ENCODE data around the gene ZFYVE21. TPM values are rescaled to one million over a fixed set of nuclear protein-coding genes. Genes with fewer than 3 reads are reported as not detected.

Gene ZFYVE21
- 10 to 100 TPM; 54.1 to 69.0 (median 65.9) TPM for polyA plus RNA-seq (ENCODE audit: insufficient read depth in 1 of 5, insufficient read length in 5 of 5, low replicate concordance in 1 of 5)
- long read RNA-seq, donor 1, transcript ZFYVE21-202 (7 exons, 1,383 nt), result major isoform, 46 of 50 reads
- long read RNA-seq, donor 1, partial matches to known transcripts, result 0 of 50 reads
- long read RNA-seq, donor 1, other reads (novel, unspliced or antisense), result 0 of 50 reads
- long read RNA-seq, donor 2, transcript ZFYVE21-202 (7 exons, 1,383 nt), result major isoform, 20 of 25 reads
- long read RNA-seq, donor 2, partial matches to known transcripts, result 0 of 25 reads
- long read RNA-seq, donor 2, other reads (novel, unspliced or antisense), result 0 of 25 reads
- long read RNA-seq, donor 3, transcript ZFYVE21-202 (7 exons, 1,383 nt), result major isoform, 22 of 57 reads
- long read RNA-seq, donor 3, partial matches to known transcripts, result 27 of 57 reads
- long read RNA-seq, donor 3, other reads (novel, unspliced or antisense), result 0 of 57 reads
- long read RNA-seq, donor 4, transcript ZFYVE21-202 (7 exons, 1,383 nt), result major isoform, 22 of 40 reads
- long read RNA-seq, donor 4, partial matches to known transcripts, result 15 of 40 reads
- long read RNA-seq, donor 4, other reads (novel, unspliced or antisense), result 0 of 40 reads
- long read RNA-seq, donor 5, transcript ZFYVE21-202 (7 exons, 1,383 nt), result major isoform, 42 of 53 reads
- long read RNA-seq, donor 5, partial matches to known transcripts, result 5 of 53 reads
- long read RNA-seq, donor 5, other reads (novel, unspliced or antisense), result 0 of 53 reads
- long read RNA-seq, donor 6, transcript ZFYVE21-202 (7 exons, 1,383 nt), result major isoform, 50 of 58 reads
- long read RNA-seq, donor 6, partial matches to known transcripts, result 0 of 58 reads
- long read RNA-seq, donor 6, other reads (novel, unspliced or antisense), result 0 of 58 reads
- long read RNA-seq, donor 7, transcript ZFYVE21-202 (7 exons, 1,383 nt), result major isoform, 41 of 50 reads
- long read RNA-seq, donor 7, partial matches to known transcripts, result 0 of 50 reads
- long read RNA-seq, donor 7, other reads (novel, unspliced or antisense), result 0 of 50 reads
- long read RNA-seq, donor 8, transcript ZFYVE21-202 (7 exons, 1,383 nt), result major isoform, 17 of 17 reads
- long read RNA-seq, donor 8, partial matches to known transcripts, result 0 of 17 reads
- long read RNA-seq, donor 8, other reads (novel, unspliced or antisense), result 0 of 17 reads

DNA sequence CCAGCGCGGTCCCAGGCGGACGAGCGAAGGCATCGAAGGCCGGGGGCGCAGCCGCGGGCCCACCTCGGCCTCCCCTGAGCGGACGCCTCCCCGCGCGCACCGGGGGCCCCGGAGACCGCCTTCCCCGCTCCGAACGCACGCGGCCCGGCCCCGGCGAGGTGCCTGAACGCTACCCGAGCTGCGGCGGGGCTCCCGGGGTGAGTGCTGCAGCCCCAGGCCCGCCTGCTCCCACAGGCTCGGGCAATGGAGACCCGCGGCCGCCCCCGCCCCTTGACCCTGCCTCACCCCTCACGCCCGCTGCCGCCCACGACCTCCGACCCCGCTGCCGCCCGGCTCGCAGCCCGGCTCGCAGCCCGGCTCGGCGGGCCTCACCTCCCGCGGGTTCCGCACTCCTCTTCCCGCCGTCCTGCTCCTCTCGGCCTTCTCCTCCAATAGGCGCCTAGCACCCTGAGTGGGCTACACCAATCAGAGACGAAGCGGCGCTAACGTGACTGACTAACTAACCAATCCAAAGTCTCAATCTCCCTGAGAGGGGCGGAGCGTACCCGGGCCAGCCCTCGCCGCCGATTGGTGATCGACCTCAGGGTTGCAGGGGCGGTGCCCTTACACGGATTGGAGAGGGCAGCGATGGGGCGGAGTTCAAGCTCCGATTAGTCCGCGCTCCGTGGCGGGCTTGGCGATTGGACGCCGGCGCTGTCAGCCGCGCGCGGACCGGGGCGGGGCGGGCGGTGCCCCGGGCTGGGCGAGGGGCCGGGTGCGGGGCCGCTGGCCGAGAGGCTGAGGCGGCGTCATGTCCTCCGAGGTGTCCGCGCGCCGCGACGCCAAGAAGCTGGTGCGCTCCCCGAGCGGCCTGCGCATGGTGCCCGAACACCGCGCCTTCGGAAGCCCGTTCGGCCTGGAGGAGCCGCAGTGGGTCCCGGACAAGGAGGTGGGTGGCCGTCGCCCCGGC lies at the start of gene ZFYVE21, which contains the start of gene XRCC3:
TSS of gene ZFYVE21 (plus strand) at position 759 of the 949 bp plus-strand sequence. CDS start at position 791, 32 bp downstream.
TSS of gene XRCC3 (minus strand) at position 400 of the 949 bp plus-strand sequence. CDS start 4,364 bp downstream, outside the sequence.
- DNase-seq, result peak; percentile 99

DNA sequence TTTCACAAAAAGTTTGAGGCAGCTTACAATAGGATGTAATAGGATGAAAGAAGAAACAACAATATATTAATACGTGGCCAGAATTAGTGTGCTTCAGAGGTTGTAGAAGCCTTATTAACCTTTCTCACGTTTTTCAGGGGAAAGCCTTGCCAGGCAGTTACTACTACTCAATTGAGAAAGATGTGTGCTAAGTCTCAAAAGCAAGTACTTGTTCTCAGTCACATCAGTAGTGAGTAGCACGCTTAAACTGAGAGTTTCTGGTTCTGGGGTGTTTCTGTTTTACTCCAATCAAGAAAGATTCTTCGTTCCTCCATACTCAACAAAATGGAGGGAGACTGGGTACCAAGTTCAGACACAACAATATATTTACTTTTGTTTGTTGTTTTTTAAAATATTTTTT lies 47.9 kb upstream of the ZFYVE21 start:
- DNase-seq, result no peak

DNA sequence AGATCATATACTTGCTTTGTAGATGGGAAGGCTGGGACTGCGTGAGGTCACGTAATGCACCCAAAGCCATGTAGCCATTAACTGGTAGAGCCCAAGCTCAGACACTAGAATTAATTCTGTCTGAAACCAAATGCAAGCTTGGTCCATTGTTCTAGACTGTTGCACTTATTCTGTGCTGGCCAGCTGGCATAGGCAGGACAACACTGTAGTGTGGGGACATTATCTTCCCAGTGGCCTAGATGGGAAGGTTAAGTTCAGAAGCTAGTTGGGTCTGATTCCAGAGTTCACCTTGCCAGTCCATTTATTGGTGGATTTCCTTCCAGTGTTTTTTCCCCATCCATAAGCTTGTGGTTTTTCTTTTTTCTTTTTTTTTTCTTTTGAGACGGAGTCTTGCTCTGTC lies 47.5 kb upstream of the ZFYVE21 start:
- no peak for DNase-seq

DNA sequence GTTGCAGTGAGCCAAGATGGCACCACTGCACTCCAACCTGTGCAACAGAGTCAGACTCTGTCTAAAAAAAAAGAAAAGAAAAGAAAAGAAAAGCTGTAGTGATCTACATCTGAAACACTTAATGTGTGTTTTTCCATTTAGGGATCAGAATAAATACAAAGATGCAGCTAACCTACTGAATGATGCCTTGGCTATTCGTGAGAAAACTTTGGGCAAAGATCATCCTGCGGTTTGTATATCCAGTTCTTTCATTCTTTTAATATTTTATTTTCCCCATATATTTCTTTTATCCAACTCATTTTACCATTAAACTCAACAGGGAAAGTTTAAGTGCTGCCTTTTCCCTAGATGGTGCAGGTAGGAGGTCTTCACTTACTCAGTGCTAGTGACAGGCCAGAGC lies 46.2 kb upstream of the ZFYVE21 start:
- no peak for DNase-seq

DNA sequence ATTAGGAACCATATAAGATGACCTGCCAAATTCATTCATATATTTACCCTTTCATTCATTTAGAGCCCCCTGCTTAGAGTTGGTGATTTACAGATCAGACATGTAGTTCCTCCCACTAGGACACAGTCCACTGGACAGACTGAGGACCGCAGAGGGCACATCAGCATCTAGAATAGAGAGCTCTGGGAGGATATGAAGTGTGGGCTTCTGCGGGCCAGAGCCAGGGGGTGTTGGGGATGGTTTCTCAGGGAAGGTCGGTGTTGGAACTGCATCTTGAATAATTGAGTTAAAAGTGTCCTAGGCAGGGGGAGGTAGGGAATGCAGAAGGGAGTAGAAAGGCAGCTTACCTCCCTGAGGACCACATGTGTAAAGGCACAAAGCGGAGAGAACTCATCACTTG lies 43.7 kb upstream of the ZFYVE21 start:
- DNase-seq, result no peak

DNA sequence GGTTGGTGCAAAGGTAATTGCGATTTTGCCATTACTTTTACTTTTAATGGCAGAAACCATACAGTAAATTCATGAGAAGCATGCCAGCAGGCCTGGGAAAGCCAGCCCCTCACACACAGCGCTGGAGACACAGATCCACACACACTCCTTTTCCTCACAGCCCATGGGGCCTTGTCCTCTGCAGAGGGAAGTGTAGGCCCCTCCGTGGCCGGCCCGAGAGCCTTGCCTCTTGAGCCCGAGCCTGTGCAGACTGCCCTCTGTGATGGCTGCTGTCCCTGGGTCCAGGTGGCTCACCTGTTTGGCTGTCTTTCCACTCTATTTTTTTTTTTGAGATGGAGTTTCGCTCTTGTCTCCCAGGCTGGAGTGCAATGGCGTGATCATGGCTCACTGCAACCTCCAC lies 39.7 kb upstream of the ZFYVE21 start:
- DNase-seq, result no peak

DNA sequence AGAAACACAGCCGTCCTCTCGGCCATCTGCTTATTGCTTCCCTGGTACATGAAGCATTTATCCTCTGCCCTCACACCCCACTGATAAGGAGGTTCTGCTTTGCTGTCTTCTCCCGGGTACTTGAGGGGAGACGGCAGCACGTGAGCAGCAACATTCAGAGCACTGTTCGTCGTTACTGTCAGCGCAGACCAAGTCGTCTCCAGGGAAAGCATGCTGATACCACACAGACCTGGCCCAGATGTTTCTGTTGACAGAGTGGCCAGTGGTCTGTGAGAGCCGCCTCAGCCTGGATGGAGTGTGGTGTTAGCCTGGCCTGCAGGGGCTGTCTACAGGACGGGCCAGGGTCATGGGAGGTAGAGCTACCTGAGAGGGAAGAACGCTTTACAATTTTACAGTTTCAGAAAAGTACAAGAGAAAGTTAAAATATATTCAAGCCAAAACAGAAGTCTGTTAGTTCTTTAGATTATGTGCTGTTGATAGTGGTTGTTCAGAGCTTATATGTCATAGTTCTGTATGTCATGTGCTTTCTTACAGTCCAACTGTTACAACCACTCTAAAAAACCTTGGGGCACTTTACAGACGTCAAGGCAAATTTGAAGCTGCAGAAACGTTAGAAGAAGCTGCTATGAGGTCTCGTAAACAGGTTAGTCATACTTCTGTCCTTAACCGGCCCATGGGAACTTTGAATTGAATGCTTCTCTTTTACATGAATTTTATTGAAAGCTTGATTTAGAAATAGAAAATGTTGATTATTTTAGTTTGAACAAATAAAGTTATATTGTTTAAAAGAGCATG lies 38.5 kb upstream of the ZFYVE21 start:
- DNase-seq, result no peak

DNA sequence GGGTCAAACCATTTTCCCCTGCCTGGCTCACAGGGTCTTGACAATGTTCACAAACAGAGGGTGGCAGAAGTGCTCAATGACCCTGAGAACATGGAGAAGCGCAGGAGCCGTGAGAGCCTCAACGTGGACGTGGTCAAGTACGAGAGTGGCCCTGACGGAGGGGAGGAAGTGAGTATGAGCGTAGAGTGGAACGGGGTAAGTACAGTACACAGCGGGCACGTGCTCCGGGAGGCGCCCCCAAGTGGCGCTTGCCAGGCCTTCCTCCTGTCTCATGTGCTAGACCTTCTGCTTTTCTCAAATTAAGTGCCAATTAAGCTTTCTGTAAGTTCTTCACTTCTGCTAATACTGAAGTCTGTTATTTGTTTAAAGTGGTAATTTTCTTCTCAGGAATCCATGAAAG lies 36.3 kb upstream of the ZFYVE21 start:
- DNase-seq, result no peak

DNA sequence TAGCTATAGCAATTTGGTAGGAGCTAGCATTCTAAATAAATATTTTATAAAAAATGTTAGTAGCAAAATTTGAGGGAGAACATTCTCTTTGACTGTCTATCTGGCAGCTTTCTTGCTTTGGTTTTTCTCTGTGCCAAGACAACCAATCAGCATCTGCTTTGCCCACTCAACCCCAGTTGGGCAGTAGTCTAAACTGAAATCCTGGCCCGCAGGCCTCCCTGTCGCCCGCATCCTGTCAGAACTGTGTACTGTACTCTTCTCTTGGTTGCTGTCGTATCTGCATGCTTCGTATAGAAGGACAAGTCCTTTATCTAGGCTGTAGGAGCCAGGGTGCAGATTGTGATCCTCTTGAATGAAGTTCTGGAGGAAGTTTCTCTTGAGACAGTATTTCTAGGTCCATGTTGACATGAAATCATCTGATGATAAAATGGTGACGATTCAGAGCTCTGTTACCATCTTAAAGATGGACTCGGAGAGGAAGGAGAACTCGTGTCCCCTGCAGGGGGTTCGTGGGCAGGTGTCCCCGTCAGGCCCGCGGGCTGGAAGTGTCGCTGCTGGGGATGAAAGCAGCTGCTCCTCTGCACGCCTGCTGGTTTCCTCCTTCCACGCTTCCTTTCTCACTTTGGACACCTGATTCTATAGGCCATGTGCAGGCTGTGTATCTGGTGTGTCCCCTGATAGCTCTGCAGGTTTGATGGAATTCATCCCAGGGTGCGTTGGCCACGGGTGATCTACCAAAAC lies 34.9 kb upstream of the ZFYVE21 start:
- DNase-seq, result no peak

DNA sequence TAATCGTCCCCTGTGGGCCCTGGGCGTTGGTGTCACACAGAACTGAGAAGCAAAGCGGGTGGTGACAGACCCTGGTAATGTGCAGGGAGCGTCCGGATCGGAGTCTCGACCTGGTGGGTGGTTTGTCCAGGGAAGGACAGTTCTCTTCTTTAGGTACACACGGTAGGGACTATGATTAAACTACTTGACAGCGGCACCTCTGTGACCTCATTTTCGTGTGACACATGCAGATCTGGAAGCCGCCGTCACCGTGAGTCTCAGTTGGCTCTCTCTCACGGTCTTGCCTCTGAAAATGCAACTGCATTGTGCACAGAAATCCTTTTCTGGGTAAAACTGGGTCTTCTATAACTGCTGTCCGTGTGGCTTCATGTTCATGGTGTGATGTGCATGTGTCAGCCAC lies 32.5 kb upstream of the ZFYVE21 start:
- DNase-seq, result no peak

DNA sequence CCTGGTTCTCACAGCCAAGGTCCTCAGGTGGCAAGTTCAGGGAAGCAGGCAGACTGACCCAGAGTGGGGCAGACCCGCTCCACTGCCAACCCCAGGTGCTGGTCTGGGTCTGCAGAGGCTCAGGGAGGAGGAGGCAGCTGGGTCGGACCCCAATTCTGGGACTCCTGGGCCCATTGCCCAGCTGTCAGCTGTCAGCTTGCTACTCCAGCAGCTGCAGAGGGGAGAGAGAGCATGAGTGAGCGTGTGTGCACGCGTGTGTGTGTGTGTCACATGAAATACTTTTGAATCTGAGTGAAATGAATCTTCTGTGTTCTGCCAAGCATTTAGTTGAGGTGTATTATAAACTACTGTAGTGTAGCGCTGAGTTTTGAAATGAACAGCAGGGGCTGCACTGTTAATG lies 31.1 kb upstream of the ZFYVE21 start:
- no peak for DNase-seq

DNA sequence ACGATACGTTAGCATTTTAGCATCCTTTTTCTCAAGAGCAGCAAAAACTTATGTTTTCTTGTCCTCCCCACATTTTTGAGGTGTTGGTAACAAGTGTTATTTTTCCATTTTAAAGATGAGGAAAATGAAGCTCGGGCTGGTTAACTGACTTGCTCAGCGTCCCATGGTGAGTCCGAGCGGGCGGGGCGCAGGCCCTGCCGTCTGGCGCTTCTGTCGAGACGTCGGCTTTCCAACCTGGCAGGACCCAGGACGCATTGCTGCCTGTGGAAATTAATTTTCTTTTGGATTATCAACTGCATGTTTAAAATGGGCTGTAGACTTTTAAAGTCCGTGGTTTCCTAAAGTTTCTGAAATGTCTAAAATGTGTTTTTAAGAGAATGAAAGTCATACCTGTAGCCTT lies 30.7 kb upstream of the ZFYVE21 start:
- no peak for DNase-seq

DNA sequence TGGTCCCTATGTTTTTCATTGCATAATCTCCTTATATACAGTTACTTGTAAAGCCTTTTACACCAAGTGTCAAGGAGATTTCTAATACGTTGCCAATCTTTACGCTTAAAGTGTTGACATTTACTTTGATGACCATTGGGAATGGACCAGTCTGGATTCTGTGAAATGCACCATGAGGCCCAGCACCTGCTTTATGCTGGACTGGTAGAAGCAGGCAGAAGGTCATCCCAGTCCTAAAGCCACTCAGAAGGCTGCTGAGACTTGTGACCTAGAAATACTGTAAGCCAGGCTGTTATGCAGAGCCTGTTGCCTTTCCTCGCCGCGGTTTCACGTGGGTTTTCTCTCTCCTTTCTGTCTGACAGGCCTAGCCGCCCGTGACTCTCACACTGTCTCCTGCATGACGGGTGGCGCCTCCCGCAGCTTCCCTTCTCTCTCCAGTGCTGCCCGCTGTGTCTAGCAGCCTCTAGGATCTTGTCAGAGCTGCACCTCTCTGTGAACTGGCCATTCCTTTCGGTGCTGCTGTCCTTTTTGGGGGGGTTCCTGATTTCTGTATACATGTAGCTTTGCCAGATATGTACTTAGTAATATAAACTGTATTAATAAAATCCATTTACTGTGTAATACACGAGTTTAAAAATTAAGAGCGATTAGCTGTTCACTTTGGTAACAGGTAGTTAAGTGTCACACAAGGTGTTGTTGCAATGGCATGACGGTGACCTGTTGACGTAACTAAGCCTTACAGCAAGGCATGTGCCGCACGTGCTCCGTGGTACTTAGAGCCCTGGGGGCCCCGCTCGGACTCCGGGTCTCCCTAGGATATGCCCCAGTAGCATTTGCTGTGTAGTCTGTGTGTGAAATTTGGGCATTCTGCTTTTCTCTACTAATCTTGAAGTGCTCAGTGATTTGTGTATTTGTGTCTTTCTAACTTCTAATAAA lies 30.1 kb upstream of the ZFYVE21 start:
- no peak for DNase-seq

DNA sequence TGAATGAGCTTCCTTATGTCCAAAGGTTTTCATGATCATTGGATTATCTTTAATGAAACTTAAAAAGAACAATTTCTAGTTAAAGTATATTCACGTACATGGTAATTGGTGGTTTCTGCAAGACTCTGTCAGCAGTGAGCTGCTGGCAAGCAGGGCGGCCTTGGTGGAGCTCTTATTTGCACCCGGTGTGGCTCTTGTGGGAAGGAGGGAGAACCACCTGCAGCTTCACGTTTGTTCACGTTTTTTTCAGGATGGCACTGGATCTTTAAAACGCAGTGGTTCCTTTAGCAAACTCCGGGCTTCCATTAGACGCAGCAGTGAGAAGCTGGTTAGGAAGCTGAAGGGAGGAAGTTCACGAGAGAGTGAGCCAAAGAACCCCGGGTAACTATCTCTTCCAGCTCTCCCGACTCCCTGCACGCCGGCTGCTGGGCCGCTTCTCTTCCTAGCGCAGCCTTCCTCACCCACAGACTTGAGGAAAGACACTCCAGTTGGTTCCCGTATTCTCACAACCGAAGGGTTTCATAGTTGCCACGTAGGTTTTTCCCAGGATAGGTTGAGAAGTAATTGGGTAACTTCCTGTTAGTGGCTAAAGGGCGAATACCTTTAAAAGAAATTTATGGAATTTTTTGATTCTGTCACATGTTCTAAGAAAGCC lies 28.7 kb upstream of the ZFYVE21 start:
- no peak for DNase-seq

DNA sequence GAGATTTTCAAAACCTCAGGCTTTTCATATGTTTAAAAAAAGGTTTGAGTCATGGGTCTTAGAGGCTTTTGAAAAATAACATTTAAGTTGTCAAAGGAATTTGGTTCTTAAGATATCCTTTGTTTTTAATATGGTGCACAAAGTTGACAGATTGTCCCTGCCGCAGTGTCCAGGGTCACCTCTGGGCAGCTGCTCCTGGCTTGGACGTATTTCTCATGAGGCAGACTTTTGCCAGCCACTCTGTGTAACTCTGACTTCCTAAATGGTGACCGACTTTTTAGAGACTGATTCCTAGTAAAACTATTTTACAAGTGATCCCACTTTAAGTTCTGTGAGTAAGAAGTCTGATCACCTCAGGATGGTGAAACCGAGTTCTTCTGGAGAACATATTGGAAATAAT lies 27.9 kb upstream of the ZFYVE21 start:
- no peak for DNase-seq

DNA sequence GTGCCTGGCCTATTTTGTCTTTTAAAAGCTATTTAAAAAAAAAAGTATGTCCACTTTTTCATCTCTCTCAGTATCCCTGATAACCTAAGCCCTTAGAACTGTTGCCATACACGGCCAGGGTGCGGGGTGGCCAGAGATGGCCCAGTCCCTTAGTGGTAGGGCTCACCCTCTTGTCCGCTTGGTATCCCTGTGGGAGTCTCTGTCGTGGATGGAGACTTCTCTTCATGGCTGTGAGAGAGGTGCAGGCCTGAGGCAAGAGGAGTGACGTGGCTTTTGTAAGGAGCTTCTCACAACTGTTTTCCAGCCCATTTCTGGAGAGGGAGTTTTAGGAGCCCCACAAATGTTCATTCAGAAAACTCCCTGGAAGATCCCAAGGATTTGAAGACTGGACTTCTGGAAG lies 27.2 kb upstream of the ZFYVE21 start:
- DNase-seq, result no peak

Data from right lung (tissue), 10 donors.